SK-N-MC (cell line): ENCODE measurements around the gene NCKAP5.

Experiments
- EZH2 ChIP-seq: fragments of 200-600 bp; sonication (generic); IDR thresholded peaks from one replicate; pipeline ENCODE4 v1.6.1; 2017; ENCODE audit warnings: antibody characterized with exemption
- POLR2AphosphoS5 ChIP-seq: IDR thresholded peaks from 2 replicates; pipeline ENCODE4 v1.6.1; 2012; ENCODE audit warnings: mild to moderate bottlenecking, low read depth, low read length, borderline replicate concordance

DNA sequence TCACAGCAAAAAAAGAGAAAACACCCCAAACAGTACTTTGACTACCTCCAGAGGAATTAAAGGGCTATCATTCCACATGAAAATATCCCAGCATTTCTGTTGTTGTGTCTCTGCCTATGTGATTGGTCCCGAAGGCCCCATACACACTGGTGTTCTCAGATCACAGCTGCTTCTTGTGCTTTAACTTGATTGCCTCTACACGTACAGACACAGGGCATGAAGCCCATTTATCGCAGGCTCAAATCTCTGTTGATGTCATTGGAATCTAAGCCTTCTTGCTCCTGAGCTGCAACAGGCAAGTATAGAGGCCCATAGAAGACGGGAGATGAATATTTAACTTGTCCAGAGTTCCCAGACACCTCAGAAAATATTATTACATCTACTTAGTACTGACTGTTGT, 405.2 kb downstream of the NCKAP5 start:
- TF ChIP-seq EZH2 (no peak), POLR2AphosphoS5 (no peak)
